AG04449 (cell line): ENCODE data around the gene GCHFR.

ENCODE experiments used
- CTCF ChIA-PET: fragments of 350-600 bp; formaldehyde crosslinking; extraction: SDS; loops from one replicate; lab custom pipeline; 2021; ENCODE audit warnings: antibody characterized with exemption; lab: Yijun Ruan, JAX
- POLR2A ChIA-PET: fragments of 400-600, 350-600 bp; formaldehyde crosslinking; extraction: SDS; loops from one replicate; lab custom pipeline; 2020; ENCODE audit warnings: antibody characterized with exemption, inconsistent platforms; lab: Yijun Ruan, JAX
- DNase-seq: peaks from one replicate; pipeline ENCODE4 v3.0.0-alpha.2; 2010; ENCODE audit warnings: low read depth, low spot score
- H3K4me3 ChIP-seq: 2 replicates; pipeline ENCODE4 v1.5.1; 2011; ENCODE audit warnings: low read depth, mild to moderate bottlenecking, control low read depth, low read length
- CTCF ChIP-seq: IDR thresholded peaks from one replicate; pipeline ENCODE4 v1.5.1; 2011; ENCODE audit warnings: mild to moderate bottlenecking, moderate library complexity, low read length, control low read depth, inconsistent platforms; ENCODE audit not compliant: insufficient read depth; ENCODE audit errors: missing control alignments

GCHFR gene

GRCh38 chr15:40766906-40767837 is 3.3 kb downstream of the GCHFR start:
- POLR2A ChIA-PET = interaction anchor here (1.1 kb wide), 1 partner anchor 40 kb away, joined by 3 read pairs; the partner anchor contains the start of gene DNAJC17
- CTCF ChIA-PET = interaction anchor here (0.9 to 2.7 kb wide), 7 partner anchors 10 to 125 kb away, joined by 3 to 9 read pairs (median 6); no protein-coding TSS in a partner anchor
- DNase-seq = no peak
- no peak for TF ChIP-seq CTCF
- no peak overlapping the region for H3K4me3 ChIP-seq

DNA sequence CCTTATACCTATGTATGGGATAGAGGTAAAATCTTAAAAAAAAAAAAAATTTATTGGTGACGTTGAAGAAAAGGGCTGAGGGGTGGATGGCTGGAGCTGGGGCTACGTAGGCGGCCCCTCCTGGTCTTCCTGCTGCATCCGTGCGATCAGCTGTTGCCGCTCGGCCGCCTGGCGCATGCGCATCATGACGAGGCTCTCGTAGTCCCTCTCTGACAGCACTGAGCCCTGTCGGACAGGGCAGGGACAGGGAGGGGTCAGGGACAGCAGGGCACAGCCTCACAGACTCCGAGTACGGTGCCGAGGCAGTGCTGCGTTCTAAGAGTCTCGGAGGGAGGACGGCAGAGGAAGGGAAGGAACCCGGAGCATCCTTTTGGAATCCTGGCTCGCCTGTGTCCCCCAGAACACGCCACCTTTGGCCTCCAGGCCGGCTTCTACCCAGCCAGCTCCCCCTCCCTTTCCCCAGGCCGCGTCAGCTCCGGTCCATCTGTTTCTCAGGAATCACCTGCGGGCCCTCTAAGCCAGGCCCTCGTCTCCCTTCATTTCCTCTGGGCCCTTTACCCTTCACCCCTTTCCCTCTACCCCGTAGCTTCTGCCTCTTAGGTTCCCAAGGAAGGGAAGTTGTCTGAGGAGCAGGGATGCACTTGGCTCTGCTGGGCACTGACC is 4.1 kb downstream of the GCHFR start:
- TF ChIP-seq CTCF = no peak
- CTCF ChIA-PET = interaction anchor here (2.0 to 2.2 kb wide), 2 partner anchors 9 to 17 kb away, joined by 5 to 6 read pairs; no protein-coding TSS in a partner anchor

DNA sequence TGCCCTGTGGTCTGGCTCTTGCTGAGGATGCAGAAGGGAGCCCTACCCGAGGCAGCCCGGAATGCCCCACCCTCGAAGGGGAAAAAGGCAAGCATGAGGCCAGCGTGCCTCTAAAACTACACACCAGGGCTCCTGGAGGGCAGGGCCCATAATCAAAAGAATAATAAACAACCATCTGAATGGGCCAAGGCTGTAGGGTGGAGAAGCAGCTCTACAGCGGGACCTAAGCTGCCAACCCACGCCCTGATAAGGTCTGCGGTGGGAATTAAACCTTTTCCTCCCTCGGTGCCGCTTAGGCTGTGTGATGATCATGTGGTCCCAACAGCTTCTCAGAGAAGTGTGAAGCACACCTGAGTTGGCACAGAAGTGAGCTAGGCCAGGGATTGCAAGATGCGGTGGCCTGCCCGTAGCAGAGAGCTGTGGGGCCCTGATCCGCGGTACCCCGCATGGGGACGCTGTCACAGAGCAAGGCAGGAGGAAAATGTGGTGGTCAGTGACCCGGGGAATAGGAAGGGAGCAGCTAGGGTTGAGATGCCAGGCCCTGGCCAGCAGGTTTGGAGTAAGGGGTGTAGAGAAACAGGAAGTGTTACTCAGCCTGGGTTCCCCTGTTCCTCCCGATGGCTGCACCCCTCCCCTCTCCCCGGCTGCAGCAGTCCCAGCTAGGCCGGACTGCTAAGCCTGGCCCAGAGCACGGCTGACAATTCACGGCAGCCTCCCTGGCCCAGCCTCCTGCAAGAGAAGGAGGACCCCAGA is 4.8 kb downstream of the GCHFR start:
- no peak for DNase-seq
- POLR2A ChIA-PET = no interaction called here
- TF ChIP-seq CTCF = no peak
- H3K4me3 ChIP-seq = no peak overlapping the region
- CTCF ChIA-PET = interaction anchor here (1.1 to 2.2 kb wide), 3 partner anchors 8 to 75 kb away, joined by 3 to 6 read pairs (median 5); no protein-coding TSS in a partner anchor

More for the DNA sequence above, 4.1 kb downstream of the GCHFR start:
- no peak overlapping the region for H3K4me3 ChIP-seq
- POLR2A ChIA-PET = no interaction called here
- no peak for DNase-seq

GRCh38 chr15:40769274-40770146 is 5.6 kb downstream of the GCHFR start, which contains the start of gene C15orf62:
C15orf62 (plus strand) TSS chr15:40769980; CDS start chr15:40770496, 516 bp downstream.
- no peak within 1 kb of the TSS for H3K4me3 ChIP-seq
- DNase-seq = no peak
- TF ChIP-seq CTCF = no peak
- ChIA-PET CTCF (interaction anchor here (1.0 to 2.2 kb wide), 4 partner anchors 8 to 76 kb away, joined by 3 to 6 read pairs (median 4); no protein-coding TSS in a partner anchor), POLR2A (interaction anchor here (1.0 kb wide), 1 partner anchor 12 kb away, joined by 4 read pairs; no protein-coding TSS in a partner anchor)

DNA sequence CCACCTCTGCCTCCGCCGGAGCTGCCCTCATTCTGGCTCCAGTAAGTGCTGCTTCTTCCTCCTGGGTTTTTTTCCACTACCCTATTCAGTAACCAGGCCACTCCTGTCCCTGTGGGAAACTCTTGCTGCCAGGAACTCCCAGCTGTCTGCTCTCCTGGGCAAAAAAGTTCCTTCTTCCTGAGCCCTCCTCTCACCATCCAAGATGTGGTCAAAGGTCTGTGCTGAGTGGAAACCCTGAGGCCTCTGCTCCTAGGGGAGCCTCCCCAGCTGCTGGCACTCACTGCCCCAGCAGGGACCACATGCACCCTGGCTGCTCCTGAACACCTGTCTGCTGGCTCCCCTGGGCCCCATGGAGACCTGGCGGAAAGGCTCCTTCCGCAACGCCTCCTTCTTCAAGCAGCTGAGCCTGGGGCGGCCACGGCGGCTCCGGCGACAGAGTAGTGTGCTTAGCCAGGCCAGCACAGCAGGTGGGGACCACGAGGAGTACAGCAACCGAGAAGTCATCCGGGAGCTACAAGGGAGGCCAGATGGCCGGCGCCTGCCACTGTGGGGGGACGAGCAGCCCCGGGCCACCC is 6.4 kb downstream of the GCHFR start:
- no peak for TF ChIP-seq CTCF
- ChIA-PET POLR2A (interaction anchor here (1.0 kb wide), 1 partner anchor 12 kb away, joined by 4 read pairs; no protein-coding TSS in a partner anchor), CTCF (interaction anchor here (1.0 to 2.2 kb wide), 3 partner anchors 15 to 89 kb away, joined by 3 to 5 read pairs (median 4); no protein-coding TSS in a partner anchor)
- DNase-seq = no peak
- H3K4me3 ChIP-seq = no peak overlapping the region
